ENCODE results near the gene TEDC1.

DNA sequence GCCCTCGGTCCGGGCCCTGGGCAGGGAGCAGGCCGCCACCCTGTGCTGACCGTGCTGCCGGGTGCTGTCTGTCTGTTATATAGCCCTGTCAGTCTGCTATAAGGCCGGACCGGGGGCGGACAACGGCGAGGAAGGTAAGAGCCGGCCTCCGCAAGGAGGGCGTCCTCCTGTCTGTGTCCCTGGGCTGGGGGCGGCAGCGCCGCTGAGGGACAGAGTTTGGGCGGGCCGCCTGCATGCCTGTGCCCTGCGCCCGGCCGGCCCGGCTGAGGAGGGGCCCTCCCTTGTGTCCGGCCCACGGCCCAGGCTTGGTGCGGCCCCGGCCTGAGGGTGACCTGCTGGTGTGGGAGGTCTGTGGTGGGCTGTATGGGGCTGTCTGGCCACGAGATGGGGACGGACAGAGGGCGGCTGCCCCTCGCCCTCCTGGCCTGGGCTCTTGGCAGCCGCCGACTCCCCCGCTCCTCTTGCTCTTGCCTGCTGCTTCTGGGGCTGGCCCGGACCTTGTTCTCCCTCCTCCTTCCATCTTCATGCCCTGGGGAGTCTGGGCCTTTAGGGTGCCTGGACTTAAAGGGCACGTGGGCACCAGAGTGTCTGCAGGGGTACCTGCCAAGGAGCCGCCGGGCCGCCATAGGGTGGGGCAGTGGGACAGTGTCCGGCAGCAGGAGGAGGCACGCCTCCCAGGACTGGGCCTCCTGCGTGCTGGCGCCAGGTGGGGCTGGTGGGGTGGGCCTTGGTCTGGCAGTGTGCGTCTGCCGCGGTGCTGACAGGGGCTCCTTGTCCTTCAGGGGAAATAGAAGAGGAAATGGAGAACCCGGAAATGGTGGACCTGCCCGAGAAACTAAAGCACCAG, 41.5 kb upstream of the TEDC1 start:
- TF ChIP-seq, protein P1, sequence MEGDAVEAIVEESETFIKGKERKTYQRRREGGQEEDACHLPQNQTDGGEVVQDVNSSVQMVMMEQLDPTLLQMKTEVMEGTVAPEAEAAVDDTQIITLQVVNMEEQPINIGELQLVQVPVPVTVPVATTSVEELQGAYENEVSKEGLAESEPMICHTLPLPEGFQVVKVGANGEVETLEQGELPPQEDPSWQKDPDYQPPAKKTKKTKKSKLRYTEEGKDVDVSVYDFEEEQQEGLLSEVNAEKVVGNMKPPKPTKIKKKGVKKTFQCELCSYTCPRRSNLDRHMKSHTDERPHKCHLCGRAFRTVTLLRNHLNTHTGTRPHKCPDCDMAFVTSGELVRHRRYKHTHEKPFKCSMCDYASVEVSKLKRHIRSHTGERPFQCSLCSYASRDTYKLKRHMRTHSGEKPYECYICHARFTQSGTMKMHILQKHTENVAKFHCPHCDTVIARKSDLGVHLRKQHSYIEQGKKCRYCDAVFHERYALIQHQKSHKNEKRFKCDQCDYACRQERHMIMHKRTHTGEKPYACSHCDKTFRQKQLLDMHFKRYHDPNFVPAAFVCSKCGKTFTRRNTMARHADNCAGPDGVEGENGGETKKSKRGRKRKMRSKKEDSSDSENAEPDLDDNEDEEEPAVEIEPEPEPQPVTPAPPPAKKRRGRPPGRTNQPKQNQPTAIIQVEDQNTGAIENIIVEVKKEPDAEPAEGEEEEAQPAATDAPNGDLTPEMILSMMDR (IDR thresholded peaks at IDR 0.05) = no peak
- TF ChIP-seq TEAD4 (CRISPR knock-in tag; IDR thresholded peaks at IDR 0.05) (no peak), CBFB (CRISPR knock-in tag; IDR thresholded peaks at IDR 0.05; ENCODE audit: low read depth) (no peak), ZNF317 (CRISPR knock-in tag; IDR thresholded peaks at IDR 0.05; ENCODE audit: borderline replicate concordance, low read depth) (no peak), ETV6 (CRISPR knock-in tag; IDR thresholded peaks at IDR 0.05) (no peak)
- TF ChIP-seq, protein P2, sequence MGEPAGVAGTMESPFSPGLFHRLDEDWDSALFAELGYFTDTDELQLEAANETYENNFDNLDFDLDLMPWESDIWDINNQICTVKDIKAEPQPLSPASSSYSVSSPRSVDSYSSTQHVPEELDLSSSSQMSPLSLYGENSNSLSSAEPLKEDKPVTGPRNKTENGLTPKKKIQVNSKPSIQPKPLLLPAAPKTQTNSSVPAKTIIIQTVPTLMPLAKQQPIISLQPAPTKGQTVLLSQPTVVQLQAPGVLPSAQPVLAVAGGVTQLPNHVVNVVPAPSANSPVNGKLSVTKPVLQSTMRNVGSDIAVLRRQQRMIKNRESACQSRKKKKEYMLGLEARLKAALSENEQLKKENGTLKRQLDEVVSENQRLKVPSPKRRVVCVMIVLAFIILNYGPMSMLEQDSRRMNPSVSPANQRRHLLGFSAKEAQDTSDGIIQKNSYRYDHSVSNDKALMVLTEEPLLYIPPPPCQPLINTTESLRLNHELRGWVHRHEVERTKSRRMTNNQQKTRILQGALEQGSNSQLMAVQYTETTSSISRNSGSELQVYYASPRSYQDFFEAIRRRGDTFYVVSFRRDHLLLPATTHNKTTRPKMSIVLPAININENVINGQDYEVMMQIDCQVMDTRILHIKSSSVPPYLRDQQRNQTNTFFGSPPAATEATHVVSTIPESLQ (CRISPR knock-in tag; IDR thresholded peaks at IDR 0.05) = no peak
- TF ChIP-seq, protein P3, sequence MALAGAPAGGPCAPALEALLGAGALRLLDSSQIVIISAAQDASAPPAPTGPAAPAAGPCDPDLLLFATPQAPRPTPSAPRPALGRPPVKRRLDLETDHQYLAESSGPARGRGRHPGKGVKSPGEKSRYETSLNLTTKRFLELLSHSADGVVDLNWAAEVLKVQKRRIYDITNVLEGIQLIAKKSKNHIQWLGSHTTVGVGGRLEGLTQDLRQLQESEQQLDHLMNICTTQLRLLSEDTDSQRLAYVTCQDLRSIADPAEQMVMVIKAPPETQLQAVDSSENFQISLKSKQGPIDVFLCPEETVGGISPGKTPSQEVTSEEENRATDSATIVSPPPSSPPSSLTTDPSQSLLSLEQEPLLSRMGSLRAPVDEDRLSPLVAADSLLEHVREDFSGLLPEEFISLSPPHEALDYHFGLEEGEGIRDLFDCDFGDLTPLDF (CRISPR knock-in tag; IDR thresholded peaks at IDR 0.05) = no peak
- TF ChIP-seq, protein P4, sequence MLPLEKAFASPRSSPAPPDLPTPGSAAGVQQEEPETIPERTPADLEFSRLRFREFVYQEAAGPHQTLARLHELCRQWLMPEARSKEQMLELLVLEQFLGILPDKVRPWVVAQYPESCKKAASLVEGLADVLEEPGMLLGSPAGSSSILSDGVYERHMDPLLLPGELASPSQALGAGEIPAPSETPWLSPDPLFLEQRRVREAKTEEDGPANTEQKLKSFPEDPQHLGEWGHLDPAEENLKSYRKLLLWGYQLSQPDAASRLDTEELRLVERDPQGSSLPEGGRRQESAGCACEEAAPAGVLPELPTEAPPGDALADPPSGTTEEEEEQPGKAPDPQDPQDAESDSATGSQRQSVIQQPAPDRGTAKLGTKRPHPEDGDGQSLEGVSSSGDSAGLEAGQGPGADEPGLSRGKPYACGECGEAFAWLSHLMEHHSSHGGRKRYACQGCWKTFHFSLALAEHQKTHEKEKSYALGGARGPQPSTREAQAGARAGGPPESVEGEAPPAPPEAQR (CRISPR knock-in tag; IDR thresholded peaks at IDR 0.05) = no peak
